HEK293T (cell line): ENCODE data around the gene SLCO4A1.

Experiments
- ARNT ChIP-seq: fragments of 450-650 bp; IDR thresholded peaks from 2 replicates; pipeline ENCODE4 v1.6.1; 2017; ENCODE audit warnings: mild to moderate bottlenecking
- BHLHE40 ChIP-seq: fragments of 450-650 bp; IDR thresholded peaks from 2 replicates; pipeline ENCODE4 v1.6.1; 2016; ENCODE audit warnings: mild to moderate bottlenecking, moderate library complexity, borderline replicate concordance
- CTBP1 ChIP-seq: fragments of 450-650 bp; IDR thresholded peaks from 2 replicates; pipeline ENCODE4 v1.6.1; 2016; ENCODE audit warnings: borderline replicate concordance
- ELF4 ChIP-seq: fragments of 450-650 bp; IDR thresholded peaks from 2 replicates; pipeline ENCODE4 v1.6.1; 2017; ENCODE audit warnings: antibody characterized with exemption
- FOXA1 ChIP-seq: fragments of 450-650 bp; IDR thresholded peaks from 2 replicates; pipeline ENCODE4 v1.6.1; 2016; ENCODE audit warnings: mild to moderate bottlenecking
- FOXM1 ChIP-seq: fragments of 450-650 bp; IDR thresholded peaks from 2 replicates; pipeline ENCODE4 v1.6.1; 2017; ENCODE audit warnings: mild to moderate bottlenecking, borderline replicate concordance
- HDGF ChIP-seq: fragments of 450-650 bp; IDR thresholded peaks from 2 replicates; pipeline ENCODE4 v1.6.1; 2017; ENCODE audit warnings: antibody characterized with exemption, borderline replicate concordance
- L3MBTL2 ChIP-seq: fragments of 450-650 bp; conservative IDR thresholded peaks from 2 replicates; pipeline ENCODE4 v1.6.1; 2016; ENCODE audit warnings: mild to moderate bottlenecking
- LEF1 ChIP-seq: fragments of 450-650 bp; IDR thresholded peaks from 2 replicates; pipeline ENCODE4 v1.6.1; 2017; ENCODE audit warnings: mild to moderate bottlenecking, borderline replicate concordance
- NFRKB ChIP-seq: fragments of 450-650 bp; IDR thresholded peaks from 2 replicates; pipeline ENCODE4 v1.6.1; 2016; ENCODE audit warnings: mild to moderate bottlenecking, moderate library complexity
- SP1 ChIP-seq: fragments of 450-650 bp; IDR thresholded peaks from 2 replicates; pipeline ENCODE4 v1.6.1; 2017
- SUZ12 ChIP-seq: fragments of 450-650 bp; IDR thresholded peaks from 2 replicates; pipeline ENCODE4 v1.6.1; 2016; ENCODE audit warnings: mild to moderate bottlenecking
- ZNF384 ChIP-seq: fragments of 450-650 bp; IDR thresholded peaks from 2 replicates; pipeline ENCODE4 v1.6.1; 2016
- TF ChIP-seq, protein P1 (sequence below): fragments of 450-650 bp; IDR thresholded peaks from 2 replicates; pipeline ENCODE4 v1.6.1; 2016

- TF ChIP-seq SP1 (no peak), NFRKB (no peak), ELF4 (no peak), LEF1 (no peak), FOXA1 (no peak), ZNF384 (no peak), SUZ12 (no peak), CTBP1 (no peak), BHLHE40 (no peak), L3MBTL2 (no peak), FOXM1 (no peak), HDGF (no peak), ARNT (no peak)
- TF ChIP-seq, protein P1, sequence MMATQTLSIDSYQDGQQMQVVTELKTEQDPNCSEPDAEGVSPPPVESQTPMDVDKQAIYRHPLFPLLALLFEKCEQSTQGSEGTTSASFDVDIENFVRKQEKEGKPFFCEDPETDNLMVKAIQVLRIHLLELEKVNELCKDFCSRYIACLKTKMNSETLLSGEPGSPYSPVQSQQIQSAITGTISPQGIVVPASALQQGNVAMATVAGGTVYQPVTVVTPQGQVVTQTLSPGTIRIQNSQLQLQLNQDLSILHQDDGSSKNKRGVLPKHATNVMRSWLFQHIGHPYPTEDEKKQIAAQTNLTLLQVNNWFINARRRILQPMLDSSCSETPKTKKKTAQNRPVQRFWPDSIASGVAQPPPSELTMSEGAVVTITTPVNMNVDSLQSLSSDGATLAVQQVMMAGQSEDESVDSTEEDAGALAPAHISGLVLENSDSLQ: no peak
These were observed 52.6 kb downstream of the SLCO4A1 start for GRCh38 chr20:62694868-62695267.
